PFSK-1 (cell line): Measurements from ENCODE around the gene TAOK3.

Experiments used
- POLR2AphosphoS5 ChIP-seq: IDR thresholded peaks from 2 replicates; pipeline ENCODE4 v1.6.1; 2012; ENCODE audit warnings: low read depth, mild to moderate bottlenecking, control low read depth, low read length, moderate library complexity
- SIN3A ChIP-seq: IDR thresholded peaks from 2 replicates; pipeline ENCODE4 v1.6.1; 2012; ENCODE audit warnings: mild to moderate bottlenecking, low read length, moderate library complexity, borderline replicate concordance; ENCODE audit not compliant: insufficient read depth
- TAF1 ChIP-seq: IDR thresholded peaks from 2 replicates; pipeline ENCODE4 v1.6.1; 2012; ENCODE audit warnings: low read length, control low read depth, borderline replicate concordance; ENCODE audit not compliant: insufficient read depth
- TF ChIP-seq, protein P1 (sequence below), 2 experiments: IDR thresholded peaks; 2 replicates each; pipeline versions ENCODE4 v1.6.1 to v1.8.0; 2011 to 2012; ENCODE audit warnings: low read depth in 2 of 2, low read length in 2 of 2, control low read depth in 1 of 2, inconsistent platforms in 1 of 2, mild to moderate bottlenecking in 1 of 2, moderate library complexity in 1 of 2; ENCODE audit not compliant: insufficient read depth in 1 of 2

DNA sequence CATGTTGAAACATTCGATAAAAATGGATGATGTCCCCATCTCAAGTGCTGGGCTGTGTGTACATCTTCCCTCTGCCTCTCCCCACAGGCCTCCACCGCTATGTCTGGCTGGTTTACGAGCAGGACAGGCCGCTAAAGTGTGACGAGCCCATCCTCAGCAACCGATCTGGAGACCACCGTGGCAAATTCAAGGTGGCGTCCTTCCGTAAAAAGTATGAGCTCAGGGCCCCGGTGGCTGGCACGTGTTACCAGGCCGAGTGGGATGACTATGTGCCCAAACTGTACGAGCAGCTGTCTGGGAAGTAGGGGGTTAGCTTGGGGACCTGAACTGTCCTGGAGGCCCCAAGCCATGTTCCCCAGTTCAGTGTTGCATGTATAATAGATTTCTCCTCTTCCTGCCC is 228.2 kb downstream of the TAOK3 start:
- TF ChIP-seq, protein P1, sequence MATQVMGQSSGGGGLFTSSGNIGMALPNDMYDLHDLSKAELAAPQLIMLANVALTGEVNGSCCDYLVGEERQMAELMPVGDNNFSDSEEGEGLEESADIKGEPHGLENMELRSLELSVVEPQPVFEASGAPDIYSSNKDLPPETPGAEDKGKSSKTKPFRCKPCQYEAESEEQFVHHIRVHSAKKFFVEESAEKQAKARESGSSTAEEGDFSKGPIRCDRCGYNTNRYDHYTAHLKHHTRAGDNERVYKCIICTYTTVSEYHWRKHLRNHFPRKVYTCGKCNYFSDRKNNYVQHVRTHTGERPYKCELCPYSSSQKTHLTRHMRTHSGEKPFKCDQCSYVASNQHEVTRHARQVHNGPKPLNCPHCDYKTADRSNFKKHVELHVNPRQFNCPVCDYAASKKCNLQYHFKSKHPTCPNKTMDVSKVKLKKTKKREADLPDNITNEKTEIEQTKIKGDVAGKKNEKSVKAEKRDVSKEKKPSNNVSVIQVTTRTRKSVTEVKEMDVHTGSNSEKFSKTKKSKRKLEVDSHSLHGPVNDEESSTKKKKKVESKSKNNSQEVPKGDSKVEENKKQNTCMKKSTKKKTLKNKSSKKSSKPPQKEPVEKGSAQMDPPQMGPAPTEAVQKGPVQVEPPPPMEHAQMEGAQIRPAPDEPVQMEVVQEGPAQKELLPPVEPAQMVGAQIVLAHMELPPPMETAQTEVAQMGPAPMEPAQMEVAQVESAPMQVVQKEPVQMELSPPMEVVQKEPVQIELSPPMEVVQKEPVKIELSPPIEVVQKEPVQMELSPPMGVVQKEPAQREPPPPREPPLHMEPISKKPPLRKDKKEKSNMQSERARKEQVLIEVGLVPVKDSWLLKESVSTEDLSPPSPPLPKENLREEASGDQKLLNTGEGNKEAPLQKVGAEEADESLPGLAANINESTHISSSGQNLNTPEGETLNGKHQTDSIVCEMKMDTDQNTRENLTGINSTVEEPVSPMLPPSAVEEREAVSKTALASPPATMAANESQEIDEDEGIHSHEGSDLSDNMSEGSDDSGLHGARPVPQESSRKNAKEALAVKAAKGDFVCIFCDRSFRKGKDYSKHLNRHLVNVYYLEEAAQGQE (IDR thresholded peaks at IDR 0.05; ENCODE audit: insufficient read depth in 1 of 2, low read depth in 2 of 2, low read length in 2 of 2), result no peak
- TF ChIP-seq POLR2AphosphoS5 (no peak), SIN3A (no peak), TAF1 (no peak)
